GM12892 (cell line): Measurements from ENCODE around the gene PIK3CA.
"Not testable (repeated sequence)": the region's sequence is repeated elsewhere in the genome, so short reads cannot be mapped to it uniquely, and the experiment has no call there.

Experiments
- DNase-seq: peaks from one replicate; pipeline ENCODE4 v3.0.0; 2011; ENCODE audit not compliant: insufficient read length
- FAIRE-seq: peaks from 2 replicates; lab custom pipeline; 2011; peaks lifted over from hg19 to GRCh38; lab: Jason Lieb, UNC
- POLR2A ChIP-seq: IDR thresholded peaks from 2 replicates; pipeline ENCODE4 v1.6.1; 2011; ENCODE audit warnings: low read depth, low read length, control low read depth
- POLR2AphosphoS5 ChIP-seq: IDR thresholded peaks from 2 replicates; pipeline ENCODE4 v1.6.1; 2011; ENCODE audit warnings: low read depth, low read length, control low read depth
- TAF1 ChIP-seq: IDR thresholded peaks from 2 replicates; pipeline ENCODE4 v1.6.1; 2011; ENCODE audit warnings: low read depth, mild to moderate bottlenecking, control low read depth, low read length, borderline replicate concordance

Gene PIK3CA

GRCh38 chr3:179256813-179257212 lies 108.7 kb downstream of the PIK3CA start:
- DNase-seq (no peak), FAIRE-seq (no peak)
- TF ChIP-seq POLR2A (no peak), TAF1 (no peak), POLR2AphosphoS5 (no peak)

- DNase-seq, FAIRE-seq: not testable (repeated sequence)
These were observed 109.6 kb downstream of the PIK3CA start for GRCh38 chr3:179257742-179258141.

- DNase-seq (no peak), FAIRE-seq (no peak)
- TF ChIP-seq POLR2AphosphoS5 = no peak
- TF ChIP-seq POLR2A = no peak
- TF ChIP-seq TAF1 = no peak
These were observed 110.7 kb downstream of the PIK3CA start for GRCh38 chr3:179258820-179259219.

GRCh38 chr3:179259959-179260756 lies 112.0 kb downstream of the PIK3CA start:
- FAIRE-seq, DNase-seq: not testable (repeated sequence)

GRCh38 chr3:179260949-179261765 lies 113.0 kb downstream of the PIK3CA start:
- FAIRE-seq (peak; percentile 81), DNase-seq (peak; percentile 79)
- TF ChIP-seq POLR2A (peak; percentile 66; the same call in 1 of the 2 replicates), POLR2AphosphoS5 (peak; percentile 42; the same call in 1 of the 2 replicates), TAF1 (peak; percentile 42; the same call in 1 of the 2 replicates)

GRCh38 chr3:179263134-179263533 lies 115.0 kb downstream of the PIK3CA start:
- no peak for FAIRE-seq
- no peak for TF ChIP-seq POLR2A
- TF ChIP-seq POLR2AphosphoS5 = no peak
- no peak for TF ChIP-seq TAF1
- DNase-seq = no peak

GRCh38 chr3:179264449-179264848 lies 116.3 kb downstream of the PIK3CA start:
- no peak for TF ChIP-seq TAF1
- no peak for TF ChIP-seq POLR2A
- no peak for TF ChIP-seq POLR2AphosphoS5
- DNase-seq = no peak
- no peak for FAIRE-seq

GRCh38 chr3:179265092-179265491 lies 116.9 kb downstream of the PIK3CA start:
- DNase-seq = no peak
- TF ChIP-seq POLR2A = no peak
- TF ChIP-seq POLR2AphosphoS5 = no peak
- TF ChIP-seq TAF1 = no peak
- FAIRE-seq = no peak

GRCh38 chr3:179265875-179266274 lies 117.7 kb downstream of the PIK3CA start:
- TF ChIP-seq POLR2AphosphoS5 = no peak
- no peak for DNase-seq
- peak; percentile 84 for FAIRE-seq

- DNase-seq (no peak), FAIRE-seq (no peak)
- no peak for TF ChIP-seq POLR2AphosphoS5
- no peak for TF ChIP-seq POLR2A
- no peak for TF ChIP-seq TAF1
These were observed 118.6 kb downstream of the PIK3CA start for GRCh38 chr3:179266701-179267211.

- TF ChIP-seq TAF1 (no peak), POLR2A (no peak), POLR2AphosphoS5 (no peak)
- no peak for DNase-seq
- FAIRE-seq = no peak
These were observed 120.4 kb downstream of the PIK3CA start for GRCh38 chr3:179268400-179269051.

- TF ChIP-seq POLR2A (no peak), TAF1 (no peak), POLR2AphosphoS5 (no peak)
- DNase-seq = no peak
- no peak for FAIRE-seq
These were observed 121.1 kb downstream of the PIK3CA start for GRCh38 chr3:179269152-179269707.
